NCI-H146 (cell line): Measurements from ENCODE around the gene KCNT2.
"Not testable (repeated sequence)": the region's sequence is repeated elsewhere in the genome, so short reads cannot be mapped to it uniquely, and the experiment has no call there.

Experiments
- DNase-seq: peaks from one replicate; lab custom pipeline; 2025; lab: John Stamatoyannopoulos, UW

The KCNT2 gene

GRCh38 chr1:196515904-196516303, 92.3 kb downstream of the KCNT2 start:
- no peak for DNase-seq

GRCh38 chr1:196513821-196514220, 94.4 kb downstream of the KCNT2 start:
- DNase-seq: no peak

DNA sequence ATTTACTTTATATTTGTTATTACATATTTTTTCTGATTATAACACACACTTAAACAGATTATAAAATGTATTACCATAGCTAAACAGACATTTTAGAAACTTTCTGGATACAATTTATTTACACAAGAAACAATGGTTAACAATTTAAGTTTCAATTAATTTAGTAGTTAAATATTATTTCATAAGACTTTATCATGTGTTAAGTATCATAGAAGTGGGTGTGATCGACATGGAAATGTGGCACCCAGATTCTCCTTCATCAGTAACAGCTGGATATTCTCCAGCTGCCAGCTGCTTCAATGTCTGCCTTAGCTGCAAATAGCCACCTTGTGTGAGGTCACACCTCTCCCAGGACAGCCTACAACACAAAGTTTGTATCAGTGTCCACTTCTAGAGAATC, 97.8 kb downstream of the KCNT2 start:
- no peak for DNase-seq

DNA sequence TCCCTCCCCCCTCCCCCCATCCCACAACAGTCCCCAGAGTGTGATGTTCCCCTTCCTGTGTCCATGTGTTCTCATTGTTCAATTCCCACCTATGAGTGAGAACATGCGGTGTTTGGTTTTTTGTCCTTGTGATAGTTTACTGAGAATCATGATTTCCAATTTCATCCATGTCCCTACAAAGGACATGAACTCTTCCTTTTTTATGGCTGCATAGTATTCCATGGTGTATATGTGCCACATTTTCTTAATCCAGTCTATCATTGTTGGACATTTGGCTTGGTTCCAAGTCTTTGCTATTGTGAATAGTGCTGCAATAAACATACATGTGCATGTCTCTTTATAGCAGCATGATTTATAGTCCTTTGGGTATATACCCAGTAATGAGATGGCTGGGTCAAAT, 104.0 kb downstream of the KCNT2 start:
- not testable (repeated sequence) for DNase-seq

DNA sequence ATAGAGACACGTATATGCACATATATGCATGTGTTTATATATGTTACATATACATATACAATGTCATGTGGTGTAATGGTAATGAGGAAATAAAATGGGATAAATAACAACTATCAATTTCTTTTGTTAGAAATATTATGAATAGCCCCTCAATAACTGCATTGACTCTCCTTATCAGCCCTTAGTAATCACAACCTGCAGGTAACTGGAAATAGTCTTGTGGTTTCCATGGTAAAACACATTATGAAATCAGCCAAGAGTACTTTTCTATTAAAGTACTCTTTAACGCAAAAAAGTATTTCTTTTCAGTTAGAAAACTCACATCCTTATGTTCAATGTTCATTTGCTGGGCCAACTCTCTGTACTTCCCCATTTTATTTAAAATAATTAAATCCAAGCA, 105.8 kb downstream of the KCNT2 start:
- DNase-seq: no peak

- DNase-seq: no peak
Observed at GRCh38 chr1:196501760-196502428, 106.3 kb downstream of the KCNT2 start.

- no peak for DNase-seq
Observed at GRCh38 chr1:196497817-196498216, 110.4 kb downstream of the KCNT2 start.

GRCh38 chr1:196494766-196495165, 113.5 kb downstream of the KCNT2 start:
- DNase-seq: no peak

GRCh38 chr1:196493881-196494280, 114.4 kb downstream of the KCNT2 start:
- no peak for DNase-seq

GRCh38 chr1:196488579-196488978, 119.7 kb downstream of the KCNT2 start:
- DNase-seq: no peak

DNA sequence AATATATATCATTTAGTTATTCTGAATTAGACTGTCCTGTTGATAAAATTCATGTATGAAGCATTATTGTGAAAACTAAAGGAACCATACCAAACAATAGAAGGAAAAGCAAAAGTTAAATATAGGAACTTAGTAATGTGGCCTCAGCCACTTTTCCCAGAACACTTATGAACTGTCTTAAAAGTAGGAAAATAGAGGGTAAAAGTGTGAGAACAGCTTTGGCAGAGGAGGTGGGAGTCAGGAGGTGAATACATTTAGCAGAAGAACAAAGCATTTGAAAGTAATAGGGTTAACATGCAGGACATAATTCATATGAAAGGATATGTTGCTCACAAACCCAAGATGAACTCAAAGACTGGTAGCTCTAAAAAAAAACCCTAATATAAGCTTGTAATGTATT, 121.9 kb downstream of the KCNT2 start:
- DNase-seq: no peak

DNA sequence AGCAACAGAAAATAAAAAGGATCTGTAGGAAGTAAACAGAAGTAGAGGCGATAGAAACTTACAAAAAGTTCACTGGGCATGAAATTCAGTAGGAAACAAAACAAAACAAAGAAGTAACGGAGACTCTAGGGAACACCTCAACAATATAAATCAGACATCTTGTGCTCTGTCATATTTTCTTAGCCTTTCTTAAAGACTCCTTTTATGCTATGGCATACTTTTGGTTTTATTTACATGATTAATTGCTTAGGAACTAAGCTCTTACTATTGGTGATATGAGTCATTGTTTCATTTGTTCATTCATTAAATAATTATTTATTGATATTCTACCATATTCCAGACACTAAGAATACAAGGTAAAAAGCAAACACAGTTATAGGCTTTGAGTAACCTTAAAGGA, 126.6 kb downstream of the KCNT2 start:
- DNase-seq: no peak

DNA sequence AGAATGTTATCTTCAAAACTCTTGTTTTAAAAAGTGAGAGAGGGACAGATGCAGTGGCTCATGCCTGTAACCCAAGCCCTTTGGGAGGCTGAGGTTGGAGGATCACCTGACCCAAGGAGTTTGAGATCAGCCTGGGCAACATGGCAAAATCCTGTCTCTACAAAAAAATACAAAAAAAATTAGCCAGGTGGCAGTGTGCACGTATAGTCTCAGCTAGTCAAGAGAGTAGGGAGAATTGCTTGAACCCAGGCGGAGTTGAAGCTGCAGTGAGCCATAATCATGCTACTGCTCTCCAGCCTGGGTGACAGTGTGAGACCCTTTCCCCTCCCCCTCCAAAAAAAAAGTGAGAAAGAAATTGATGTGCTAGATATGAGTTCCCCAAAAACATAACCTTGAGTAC, 131.0 kb downstream of the KCNT2 start:
- no peak for DNase-seq

DNA sequence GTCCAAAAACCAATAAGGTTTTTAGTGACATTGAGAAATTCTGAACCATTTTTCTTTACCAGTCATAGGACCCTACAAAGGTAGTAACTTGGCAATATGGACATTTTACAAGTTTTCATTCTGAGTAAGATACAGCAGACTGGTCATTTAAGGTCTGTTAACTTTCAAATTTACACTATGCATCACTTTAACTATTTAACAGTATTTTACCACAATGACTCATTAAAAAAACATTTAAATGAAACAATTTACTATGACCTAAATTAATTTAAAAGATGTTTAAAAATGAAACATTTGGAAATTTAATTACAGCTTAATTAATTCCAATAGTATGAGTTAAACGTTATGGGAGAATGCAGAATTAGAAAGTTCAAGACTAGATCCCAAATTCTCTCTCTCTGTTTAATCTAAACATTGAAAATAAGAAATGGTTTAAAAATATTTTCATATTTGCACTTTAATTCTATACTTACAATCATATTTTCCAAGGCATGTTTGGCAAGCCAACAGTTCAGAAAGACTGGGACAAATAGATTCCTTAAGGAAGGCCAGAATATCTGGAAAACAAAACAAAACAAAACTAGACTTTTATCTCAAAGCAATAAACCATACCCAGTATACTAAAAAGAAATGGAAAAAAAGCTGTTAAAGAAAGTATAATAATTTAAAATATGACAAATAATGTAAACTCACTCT, 140.9 kb downstream of the KCNT2 start:
- DNase-seq: no peak

DNA sequence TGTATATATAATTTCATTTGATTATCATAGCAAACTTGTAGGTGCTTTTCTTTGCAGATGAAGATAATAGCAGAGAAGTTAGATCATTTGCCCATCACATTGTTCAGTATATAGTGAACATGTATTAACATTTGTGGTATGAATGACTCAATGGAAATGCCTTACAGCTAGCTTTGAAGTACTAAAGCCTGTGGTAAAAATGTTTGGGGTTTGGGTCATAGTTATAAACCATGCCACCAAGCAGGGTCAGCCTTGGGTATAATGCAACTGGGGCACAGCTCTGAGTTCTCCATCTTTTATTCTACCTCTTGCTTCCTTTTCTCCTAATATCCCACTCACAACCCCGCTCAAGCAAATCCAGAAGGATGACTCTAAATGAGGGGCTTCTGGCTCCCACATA, 141.6 kb downstream of the KCNT2 start:
- no peak for DNase-seq

DNA sequence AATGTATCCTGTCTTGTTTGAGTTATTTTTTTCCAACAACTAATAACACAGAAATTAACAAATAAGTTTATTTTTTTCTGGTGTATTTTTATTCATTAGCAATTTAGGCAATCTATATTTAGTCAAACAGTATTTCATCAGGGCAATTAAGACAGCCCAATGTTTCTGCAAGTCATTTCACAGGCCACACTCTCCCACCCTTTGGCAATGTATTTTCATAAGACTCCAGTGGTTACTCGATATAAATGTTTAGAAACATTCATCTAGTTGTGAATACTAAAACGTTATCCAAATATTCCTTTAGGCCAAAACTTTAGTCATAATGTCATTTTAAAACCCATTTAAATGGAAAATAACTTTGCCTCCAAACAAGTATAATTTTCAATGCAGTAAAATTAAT, 142.1 kb downstream of the KCNT2 start:
- DNase-seq: no peak

GRCh38 chr1:196464480-196464941, 143.7 kb downstream of the KCNT2 start:
- no peak for DNase-seq

DNA sequence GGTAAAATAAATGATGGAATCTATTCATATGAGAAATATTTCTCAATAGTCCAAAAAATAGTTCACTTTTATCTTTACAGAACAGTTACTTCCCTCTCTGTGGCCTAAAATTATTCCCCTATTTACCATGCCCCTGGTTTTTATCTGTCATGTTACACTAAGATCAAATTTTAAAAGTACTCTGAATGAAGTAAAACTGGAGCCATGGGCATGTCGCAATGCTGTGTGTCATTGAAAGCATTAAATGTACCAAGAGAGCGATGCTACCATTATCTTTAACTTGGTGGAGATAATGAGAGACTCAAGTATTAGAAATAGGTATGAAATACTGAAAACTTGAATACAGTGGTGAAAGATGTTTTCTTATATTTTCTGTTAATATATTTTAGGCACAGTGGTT, 146.2 kb downstream of the KCNT2 start:
- DNase-seq: no peak

DNA sequence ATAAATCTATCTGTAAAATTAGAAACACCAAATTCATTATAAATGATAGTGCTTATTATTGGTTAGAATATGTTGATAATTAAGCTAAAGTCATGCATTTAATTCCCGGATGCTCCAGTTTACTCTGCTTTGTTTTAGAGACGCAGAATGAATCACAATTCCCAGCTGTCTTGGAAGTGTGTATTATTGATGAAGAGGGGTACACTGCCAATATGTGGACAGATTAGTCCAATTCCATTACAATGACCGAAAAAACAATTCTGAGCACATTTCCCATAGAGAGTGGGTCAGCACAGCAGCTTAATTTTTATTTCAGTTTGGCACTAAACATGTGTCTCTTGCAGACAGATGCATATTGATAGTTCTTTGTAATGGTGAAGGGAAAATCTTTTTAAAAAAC, 146.7 kb downstream of the KCNT2 start:
- DNase-seq: no peak

DNA sequence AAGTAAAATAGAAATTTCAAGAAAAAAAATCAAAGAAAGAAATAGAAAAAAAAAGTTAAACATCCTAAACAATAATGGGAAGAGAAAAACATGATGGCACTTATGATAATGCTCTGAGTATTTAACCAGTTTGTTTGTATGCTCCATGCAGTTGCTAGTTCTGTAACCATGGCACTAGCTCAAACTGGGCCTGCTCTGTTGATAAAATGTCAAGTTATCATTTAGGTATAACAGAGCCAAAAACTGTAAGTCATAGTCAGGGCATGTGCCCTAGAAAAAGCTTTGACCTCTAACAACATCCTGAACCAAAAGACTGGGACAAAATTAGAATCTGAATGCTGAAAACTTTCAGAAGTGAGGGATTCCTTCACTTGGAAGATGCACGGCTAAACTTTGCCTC, 148.9 kb downstream of the KCNT2 start:
- no peak for DNase-seq

GRCh38 chr1:196454792-196455191, 153.4 kb downstream of the KCNT2 start:
- DNase-seq: no peak

DNA sequence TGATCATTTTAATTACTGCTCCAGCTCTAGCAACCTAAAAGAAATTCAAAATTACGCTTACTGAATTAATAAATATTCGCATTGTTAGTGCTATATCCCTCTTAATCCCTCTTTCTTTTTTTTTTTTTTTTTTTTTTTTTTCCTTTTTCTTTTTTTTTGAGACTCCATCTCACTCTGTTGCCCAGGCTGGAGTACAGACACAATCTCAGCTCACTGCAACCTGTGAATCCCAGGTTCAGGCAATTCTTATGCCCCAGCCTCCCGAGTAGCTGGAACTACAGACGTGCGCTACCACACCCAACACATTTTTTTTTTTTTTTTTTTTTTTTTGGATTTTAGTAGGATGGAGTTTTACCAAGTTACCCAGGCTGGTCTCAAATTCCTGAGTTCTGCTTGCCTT, 157.1 kb downstream of the KCNT2 start:
- DNase-seq: no peak

GRCh38 chr1:196450143-196451095, 157.8 kb downstream of the KCNT2 start:
- no peak for DNase-seq
